ENCODE measurements around the gene SUGCT. TPM values are rescaled to one million over a fixed set of nuclear protein-coding genes. Genes with fewer than 3 reads are reported as not detected.

Gene SUGCT
- total and polyA plus RNA-seq, 9 of the 15 experiments (the other 6 are each of a cell fraction or from before 2014, with no cell fraction given) = 0.58 to 2.5 (median 1.4) TPM

DNA sequence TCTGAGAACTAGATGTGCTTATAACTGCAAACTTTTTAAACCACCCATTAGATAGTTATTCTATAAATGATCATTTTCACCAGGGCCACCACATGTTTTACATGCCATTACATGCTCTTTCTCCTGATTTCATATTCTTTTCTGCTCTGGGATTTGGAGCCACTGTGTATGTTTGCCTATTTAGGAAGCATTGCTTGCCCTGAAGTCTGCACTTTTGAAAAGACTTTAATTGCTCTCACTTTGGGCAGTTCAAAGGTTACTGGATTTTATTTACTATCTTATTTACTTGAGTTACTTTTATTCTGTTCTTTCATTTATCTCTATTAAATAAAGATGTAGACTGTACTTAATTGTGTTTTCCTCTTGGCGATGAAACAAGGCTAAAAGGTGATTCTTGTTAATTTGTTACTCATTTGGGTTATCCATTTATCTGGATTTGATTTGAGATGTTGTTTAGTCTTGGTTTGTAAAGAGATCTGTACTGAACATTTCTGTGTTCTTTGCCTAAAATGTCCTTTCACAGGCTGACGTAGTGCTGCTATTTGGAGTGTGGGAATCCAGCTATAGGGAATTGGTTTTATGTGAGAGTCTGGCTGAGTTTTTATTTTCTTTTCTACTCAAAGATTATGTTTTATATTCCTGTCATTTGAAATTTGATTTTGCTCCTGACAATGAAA, 88.8 kb downstream of the SUGCT start:
- Histone ChIP-seq H3K27me3 (ENCODE audit: control insufficient read depth in 2 of 2, insufficient read depth in 2 of 2, low read length in 2 of 2) (no peaks in the 10 kb centered on the region), H3K79me2 (ENCODE audit: control insufficient read depth, insufficient read depth, low read length) (no peaks in the 10 kb centered on the region), H3K9me3 (replicated peaks; ENCODE audit: control insufficient read depth, insufficient read depth, low read depth, low read length) (no peaks in the 10 kb centered on the region), H3K4me1 (replicated peaks in 1 of 2; ENCODE audit: control insufficient read depth in 2 of 2, insufficient read depth in 2 of 2, low read length in 2 of 2) (no peaks in the 10 kb centered on the region), H3K9ac (ENCODE audit: insufficient read depth in 1 of 2, low read depth in 2 of 2, low read length in 2 of 2) (no peak overlapping the region), H3K36me3 (ENCODE audit: control insufficient read depth, insufficient read depth, low read length) (no peaks in the 10 kb centered on the region), H3K27ac (ENCODE audit: extremely low read depth, low read depth, low read length) (no peak overlapping the region), H3K9me1 (ENCODE audit: control insufficient read depth, insufficient read depth, low read length) (no peaks in the 10 kb centered on the region), H3K4me2 (ENCODE audit: insufficient read depth, low read length) (no peak overlapping the region), H2AFZ (ENCODE audit: low read depth, low read length) (no peak overlapping the region), H3K4me3 (no peak overlapping the region), H4K20me1 (replicated peaks; ENCODE audit: control insufficient read depth, insufficient read depth, low read length) (no peaks in the 10 kb centered on the region)
- DNase-seq (ENCODE audit: extremely low read depth in 1 of 4, low spot score in 3 of 4) (no peak), FAIRE-seq (no peak), ATAC-seq (no peak)
- 0% methylated on average over 2 of the region's 2 CpGs for WGBS (ENCODE audit: insufficient coverage, low coverage, missing lambda C conversion rate)
- intact Hi-C loops (cut with micrococcal nuclease) = no loop called here
- BruUV-seq (replicated peaks) = no TSS peak
- no peak for TF ChIP-seq PHF21A (IDR thresholded peaks at IDR 0.05; ENCODE audit: borderline replicate concordance, low read depth)
- TF ChIP-seq ZNF41 (CRISPR knock-in tag; conservative IDR thresholded peaks at IDR 0.05) = no peak
- no peak for TF ChIP-seq ZBTB17 (CRISPR knock-in tag; IDR thresholded peaks at IDR 0.05)
- TF ChIP-seq ZFX (CRISPR knock-in tag; IDR thresholded peaks at IDR 0.05) = no peak
- TF ChIP-seq LARP7 (IDR thresholded peaks at IDR 0.05) = no peak
- TF ChIP-seq COPS2 (conservative IDR thresholded peaks at IDR 0.05) = no peak
- TF ChIP-seq, protein P1, sequence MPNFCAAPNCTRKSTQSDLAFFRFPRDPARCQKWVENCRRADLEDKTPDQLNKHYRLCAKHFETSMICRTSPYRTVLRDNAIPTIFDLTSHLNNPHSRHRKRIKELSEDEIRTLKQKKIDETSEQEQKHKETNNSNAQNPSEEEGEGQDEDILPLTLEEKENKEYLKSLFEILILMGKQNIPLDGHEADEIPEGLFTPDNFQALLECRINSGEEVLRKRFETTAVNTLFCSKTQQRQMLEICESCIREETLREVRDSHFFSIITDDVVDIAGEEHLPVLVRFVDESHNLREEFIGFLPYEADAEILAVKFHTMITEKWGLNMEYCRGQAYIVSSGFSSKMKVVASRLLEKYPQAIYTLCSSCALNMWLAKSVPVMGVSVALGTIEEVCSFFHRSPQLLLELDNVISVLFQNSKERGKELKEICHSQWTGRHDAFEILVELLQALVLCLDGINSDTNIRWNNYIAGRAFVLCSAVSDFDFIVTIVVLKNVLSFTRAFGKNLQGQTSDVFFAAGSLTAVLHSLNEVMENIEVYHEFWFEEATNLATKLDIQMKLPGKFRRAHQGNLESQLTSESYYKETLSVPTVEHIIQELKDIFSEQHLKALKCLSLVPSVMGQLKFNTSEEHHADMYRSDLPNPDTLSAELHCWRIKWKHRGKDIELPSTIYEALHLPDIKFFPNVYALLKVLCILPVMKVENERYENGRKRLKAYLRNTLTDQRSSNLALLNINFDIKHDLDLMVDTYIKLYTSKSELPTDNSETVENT (CRISPR knock-in tag; IDR thresholded peaks at IDR 0.05) = no peak
- TF ChIP-seq RB1 (IDR thresholded peaks at IDR 0.05; ENCODE audit: low read depth) = no peak
- no peak for TF ChIP-seq PHB (CRISPR knock-in tag; IDR thresholded peaks at IDR 0.05)
- TF ChIP-seq KAT8 (IDR thresholded peaks at IDR 0.05; ENCODE audit: low read depth) = no peak
- TF ChIP-seq, protein P2, sequence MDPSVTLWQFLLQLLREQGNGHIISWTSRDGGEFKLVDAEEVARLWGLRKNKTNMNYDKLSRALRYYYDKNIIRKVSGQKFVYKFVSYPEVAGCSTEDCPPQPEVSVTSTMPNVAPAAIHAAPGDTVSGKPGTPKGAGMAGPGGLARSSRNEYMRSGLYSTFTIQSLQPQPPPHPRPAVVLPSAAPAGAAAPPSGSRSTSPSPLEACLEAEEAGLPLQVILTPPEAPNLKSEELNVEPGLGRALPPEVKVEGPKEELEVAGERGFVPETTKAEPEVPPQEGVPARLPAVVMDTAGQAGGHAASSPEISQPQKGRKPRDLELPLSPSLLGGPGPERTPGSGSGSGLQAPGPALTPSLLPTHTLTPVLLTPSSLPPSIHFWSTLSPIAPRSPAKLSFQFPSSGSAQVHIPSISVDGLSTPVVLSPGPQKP (CRISPR knock-in tag; IDR thresholded peaks at IDR 0.05) = no peak
- CTCF ChIA-PET (ENCODE audit: low intra/inter-chr PET ratio) = no interaction called here
- POLR2A ChIA-PET = no interaction called here
- in situ Hi-C loops (cut with MboI) = no loop called here

Measured in K562 (cell line).